Measurements from ENCODE around the gene PRKD2. TPM values are rescaled to one million over a fixed set of nuclear protein-coding genes. Genes with fewer than 3 reads are reported as not detected.

Gene PRKD2
- total and polyA plus RNA-seq, 12 donors, result 6.8 to 77.1 (median 26.8) TPM

DNA sequence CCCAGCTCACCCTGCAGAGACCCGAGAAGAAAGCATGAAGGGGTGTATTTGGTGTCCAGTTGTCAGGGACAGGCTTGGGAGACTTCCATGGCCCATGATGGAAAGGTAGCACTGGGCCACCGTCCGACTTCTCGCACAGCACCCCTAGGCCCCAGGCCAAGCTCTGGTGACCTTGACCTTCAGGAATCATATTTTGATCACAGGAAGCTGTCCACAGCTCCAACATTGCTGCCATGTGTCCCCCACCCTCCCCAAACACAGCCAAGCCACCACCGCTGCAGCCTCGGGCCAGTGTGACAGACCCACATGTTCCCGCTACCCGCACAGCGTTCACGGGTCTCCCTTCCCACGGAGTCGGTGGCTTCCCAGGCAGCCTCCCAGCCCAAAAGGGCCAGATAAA, 91.2 kb downstream of the PRKD2 start:
- no peak for TF ChIP-seq POLR2A (IDR thresholded peaks at IDR 0.05)
- TF ChIP-seq, protein P1, sequence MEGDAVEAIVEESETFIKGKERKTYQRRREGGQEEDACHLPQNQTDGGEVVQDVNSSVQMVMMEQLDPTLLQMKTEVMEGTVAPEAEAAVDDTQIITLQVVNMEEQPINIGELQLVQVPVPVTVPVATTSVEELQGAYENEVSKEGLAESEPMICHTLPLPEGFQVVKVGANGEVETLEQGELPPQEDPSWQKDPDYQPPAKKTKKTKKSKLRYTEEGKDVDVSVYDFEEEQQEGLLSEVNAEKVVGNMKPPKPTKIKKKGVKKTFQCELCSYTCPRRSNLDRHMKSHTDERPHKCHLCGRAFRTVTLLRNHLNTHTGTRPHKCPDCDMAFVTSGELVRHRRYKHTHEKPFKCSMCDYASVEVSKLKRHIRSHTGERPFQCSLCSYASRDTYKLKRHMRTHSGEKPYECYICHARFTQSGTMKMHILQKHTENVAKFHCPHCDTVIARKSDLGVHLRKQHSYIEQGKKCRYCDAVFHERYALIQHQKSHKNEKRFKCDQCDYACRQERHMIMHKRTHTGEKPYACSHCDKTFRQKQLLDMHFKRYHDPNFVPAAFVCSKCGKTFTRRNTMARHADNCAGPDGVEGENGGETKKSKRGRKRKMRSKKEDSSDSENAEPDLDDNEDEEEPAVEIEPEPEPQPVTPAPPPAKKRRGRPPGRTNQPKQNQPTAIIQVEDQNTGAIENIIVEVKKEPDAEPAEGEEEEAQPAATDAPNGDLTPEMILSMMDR (IDR thresholded peaks at IDR 0.05), result no peak
- H3K4me1 ChIP-seq (replicated peaks in 1 of 2), result peaks cover 13 to 26% of the 10 kb centered on the region in 2 donors
- no peak overlapping the region for H3K4me3 ChIP-seq
- DNase-seq, result no peak
- intact Hi-C loops (cut with DNase I), result loop anchor here in 1 of 2 donors (10.0 kb wide), 1 partner anchor 199 kb away; no protein-coding TSS in a partner anchor
- no peaks in the 10 kb centered on the region for H3K27me3 ChIP-seq
- H3K9me3 ChIP-seq (replicated peaks in 1 of 3), result no peaks in the 10 kb centered on the region
- peak overlapping the region in 4 of 5 donors; percentile 6 to 82 (median 51) for H3K27ac ChIP-seq
- 13 to 59% (median 42%) methylated on average over 3 to 12 of the region's 12 CpGs for WGBS, 4 donors
- no peaks in the 10 kb centered on the region for H3K36me3 ChIP-seq (replicated peaks in 1 of 2)

DNA sequence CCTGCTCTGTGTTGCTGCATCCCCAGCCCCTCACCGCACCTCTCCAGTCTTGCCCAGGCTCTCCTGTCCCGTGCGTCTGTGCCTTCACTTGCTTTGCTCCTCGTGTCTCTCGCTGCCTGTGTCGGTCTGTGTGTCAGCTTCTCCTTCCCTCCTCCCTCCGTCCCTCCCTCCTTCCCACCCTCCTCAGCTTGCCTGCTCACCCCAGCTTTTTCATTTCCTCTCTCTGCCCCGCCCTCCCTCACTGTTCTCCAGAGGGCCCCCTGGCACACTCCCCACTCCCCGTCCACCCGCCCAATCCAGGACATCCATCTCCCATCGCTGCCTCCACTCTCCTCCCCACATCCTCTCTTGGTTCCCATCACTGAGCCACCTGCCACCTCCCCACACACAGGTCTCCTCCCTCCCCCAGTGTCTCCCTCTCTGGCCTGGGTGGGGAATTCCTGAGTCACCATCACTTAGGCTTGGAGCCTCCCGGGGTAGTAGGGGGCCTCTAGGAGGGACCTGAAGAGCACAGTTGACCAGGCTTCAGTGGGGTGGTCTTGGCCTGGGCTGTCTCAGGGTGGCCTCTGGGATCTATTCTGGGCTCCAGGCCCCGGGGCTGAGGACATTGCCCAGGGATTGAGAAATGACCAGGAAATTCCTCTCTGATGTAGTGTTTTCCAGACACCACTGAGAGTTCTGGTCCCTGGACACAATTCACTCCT, 91.8 kb downstream of the PRKD2 start, which contains the start of gene PTGIR:
PTGIR (minus strand) TSS at position 132 of the 704 bp plus-strand sequence. CDS start 864 bp downstream, outside the sequence.
- Histone ChIP-seq H3K27me3 (no peaks in the 10 kb centered on the region), H3K4me1 (replicated peaks in 1 of 2) (peaks cover 13 to 25% of the 10 kb centered on the region in 2 donors), H3K9me3 (replicated peaks in 1 of 3) (no peaks in the 10 kb centered on the region), H3K36me3 (replicated peaks in 1 of 2) (no peaks in the 10 kb centered on the region), H3K4me3 (peak within 1 kb of the TSS in 1 of 4 donors; percentile 29), H3K27ac (peak within 1 kb of the TSS in 4 of 5 donors; percentile 13 to 82 (median 64))
- peak in 1 of 2 donors; percentile 12 for TF ChIP-seq POLR2A (IDR thresholded peaks at IDR 0.05)
- TF ChIP-seq, protein P1 (IDR thresholded peaks at IDR 0.05), result no peak
- DNase-seq, result peak in 5 of 7 donors; percentile 50 to 74 (median 59)
- WGBS, 4 donors, result 45 to 55% (median 50%) methylated on average over 13 of the region's 13 CpGs
- intact Hi-C loops (cut with DNase I), result loop anchor here in 1 of 2 donors (10.0 kb wide), 1 partner anchor 200 kb away; no protein-coding TSS in a partner anchor

MicroRNA genes within 50 kb of the gene (microRNA counts, 767-probe panel; counts per million panel counts)
- microRNA hsa-miR-320e, result 0 to 2,585 counts per million in 2 donors

Small RNA genes lying within 50 kb of the gene (microRNA-seq; reads per million reads assigned to microRNA genes)
- 3.1 to 8.5 (median 4.8) reads per million in 3 donors for gene MIR320E

Small RNA genes lying within 50 kb of the gene (small RNA-seq; reads per million reads assigned to genes)
- gene MIR320E, result 0 to 0.08 reads per million in 2 donors
- 0 reads per million in 2 donors for gene RF00019
- gene RN7SL364P, result 0 to 0.12 reads per million in 2 donors

Other genes with a start within 250 kb of the PRKD2 start
- gene PNMA8A, start 245.6 kb downstream of the PRKD2 start, total RNA-seq, result 10 to 100 TPM; 29.7 to 64.6 (median 46.5) TPM
- gene PNMA8A, start 245.6 kb downstream of the PRKD2 start, polyA plus RNA-seq, result 10 to 100 TPM in 2 of 3 donors, 1 to 10 TPM in 1; 7.6 to 61.7 (median 14.2) TPM
- gene PNMA8B, start 221.2 kb downstream of the PRKD2 start, total RNA-seq, result 10 to 100 TPM; 21.8 to 63.4 (median 30.5) TPM
- gene PNMA8B, start 221.2 kb downstream of the PRKD2 start, polyA plus RNA-seq, result 10 to 100 TPM in 1 of 3 donors, 1 to 10 TPM in 2; 7.6 to 15.1 (median 7.9) TPM
- gene CALM3, start 115.8 kb downstream of the PRKD2 start, total RNA-seq, result 100 to 1,000 TPM; 177 to 334 (median 271) TPM
- 100 to 1,000 TPM; 219 to 579 (median 372) TPM for gene CALM3, start 115.8 kb downstream of the PRKD2 start, polyA plus RNA-seq
- 10 to 100 TPM in 4 of 9 donors, 1 to 10 TPM in 4, under 1 TPM in 1; 0.94 to 24.8 (median 9.0) TPM for gene PTGIR, start 92.0 kb downstream of the PRKD2 start, total RNA-seq
- 10 to 100 TPM in 2 of 3 donors, 1 to 10 TPM in 1; 2.5 to 21.1 (median 11.6) TPM for gene PTGIR, start 92.0 kb downstream of the PRKD2 start, polyA plus RNA-seq
- gene GNG8, start 80.9 kb downstream of the PRKD2 start, total RNA-seq, result 1 to 10 TPM in 1 of 9 donors, not detected in 8; 3.9 TPM
- gene GNG8, start 80.9 kb downstream of the PRKD2 start, polyA plus RNA-seq, result not detected
- gene DACT3, start 55.9 kb downstream of the PRKD2 start, total RNA-seq, result 1 to 10 TPM; 1.7 to 9.8 (median 4.0) TPM
- gene DACT3, start 55.9 kb downstream of the PRKD2 start, polyA plus RNA-seq, result 1 to 10 TPM; 2.3 to 3.8 (median 2.6) TPM
- gene FKRP, start 28.9 kb upstream of the PRKD2 start, total RNA-seq, result 10 to 100 TPM in 8 of 9 donors, 1 to 10 TPM in 1; 9.6 to 31.2 (median 16.7) TPM
- 10 to 100 TPM in 2 of 3 donors, 1 to 10 TPM in 1; 5.5 to 19.1 (median 13.6) TPM for gene FKRP, start 28.9 kb upstream of the PRKD2 start, polyA plus RNA-seq
- 10 to 100 TPM; 38.4 to 85.7 (median 66.2) TPM for gene STRN4, start 29.3 kb upstream of the PRKD2 start, total RNA-seq
- 10 to 100 TPM; 22.3 to 92.8 (median 65.3) TPM for gene STRN4, start 29.3 kb upstream of the PRKD2 start, polyA plus RNA-seq
- gene SLC1A5, start 71.5 kb upstream of the PRKD2 start, total RNA-seq, result 10 to 100 TPM in 8 of 9 donors, 1 to 10 TPM in 1; 4.7 to 56.9 (median 33.0) TPM
- gene SLC1A5, start 71.5 kb upstream of the PRKD2 start, polyA plus RNA-seq, result 10 to 100 TPM; 13.3 to 32.3 (median 14.7) TPM
- 100 to 1,000 TPM; 123 to 216 (median 189) TPM for gene AP2S1, start 133.7 kb upstream of the PRKD2 start, total RNA-seq
- gene AP2S1, start 133.7 kb upstream of the PRKD2 start, polyA plus RNA-seq, result 100 to 1,000 TPM in 1 of 3 donors, 10 to 100 TPM in 2; 91.1 to 149 (median 99.3) TPM
- 10 to 100 TPM; 27.0 to 48.3 (median 40.3) TPM for gene ARHGAP35, start 143.9 kb upstream of the PRKD2 start, total RNA-seq
- 10 to 100 TPM in 2 of 3 donors, 1 to 10 TPM in 1; 7.0 to 24.1 (median 22.3) TPM for gene ARHGAP35, start 143.9 kb upstream of the PRKD2 start, polyA plus RNA-seq

All from adrenal gland (tissue), 12 donors.